ENCODE results near the gene TARBP1. TPM values are rescaled to one million over a fixed set of nuclear protein-coding genes. Genes with fewer than 3 reads are reported as not detected.

TARBP1 gene
- total RNA-seq, 2 experiments from 2014 or later: 53.9 to 61.3 TPM

DNA sequence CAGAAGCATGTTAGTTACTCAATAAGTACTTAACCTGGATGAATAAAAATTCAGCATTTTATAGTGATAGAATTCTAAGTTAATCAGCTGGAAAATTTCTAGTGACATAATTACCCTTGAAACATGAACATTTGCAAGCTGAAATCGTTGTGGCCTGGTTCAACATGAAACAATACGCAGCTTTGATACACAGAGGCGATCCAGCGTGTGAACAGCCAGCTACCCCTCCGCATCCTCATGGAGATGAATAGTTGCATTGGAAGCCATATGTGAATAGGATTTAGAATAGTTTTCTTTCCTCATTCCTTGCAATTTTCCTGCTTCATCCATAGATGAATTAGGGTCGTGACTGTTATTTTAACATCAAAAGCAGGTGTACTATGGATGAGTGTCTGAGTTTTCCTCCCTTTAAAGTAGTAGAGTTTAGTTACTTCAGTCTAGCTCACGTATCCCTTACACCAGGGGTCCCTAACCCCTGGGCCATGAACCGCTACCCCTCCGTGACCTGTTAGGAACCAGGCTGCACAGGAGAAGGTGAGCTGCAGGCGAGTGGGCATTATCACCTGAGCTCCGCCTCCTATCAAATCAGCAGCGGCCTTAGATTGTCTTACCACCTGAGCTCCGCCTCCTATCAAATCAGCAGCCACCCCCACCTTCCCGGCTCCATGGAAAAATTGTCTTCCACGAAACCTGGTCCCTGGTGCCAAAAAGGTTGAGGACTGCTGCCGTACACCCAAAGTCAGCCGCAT is 6.2 kb upstream of the TARBP1 start:
- TF ChIP-seq, protein P1, sequence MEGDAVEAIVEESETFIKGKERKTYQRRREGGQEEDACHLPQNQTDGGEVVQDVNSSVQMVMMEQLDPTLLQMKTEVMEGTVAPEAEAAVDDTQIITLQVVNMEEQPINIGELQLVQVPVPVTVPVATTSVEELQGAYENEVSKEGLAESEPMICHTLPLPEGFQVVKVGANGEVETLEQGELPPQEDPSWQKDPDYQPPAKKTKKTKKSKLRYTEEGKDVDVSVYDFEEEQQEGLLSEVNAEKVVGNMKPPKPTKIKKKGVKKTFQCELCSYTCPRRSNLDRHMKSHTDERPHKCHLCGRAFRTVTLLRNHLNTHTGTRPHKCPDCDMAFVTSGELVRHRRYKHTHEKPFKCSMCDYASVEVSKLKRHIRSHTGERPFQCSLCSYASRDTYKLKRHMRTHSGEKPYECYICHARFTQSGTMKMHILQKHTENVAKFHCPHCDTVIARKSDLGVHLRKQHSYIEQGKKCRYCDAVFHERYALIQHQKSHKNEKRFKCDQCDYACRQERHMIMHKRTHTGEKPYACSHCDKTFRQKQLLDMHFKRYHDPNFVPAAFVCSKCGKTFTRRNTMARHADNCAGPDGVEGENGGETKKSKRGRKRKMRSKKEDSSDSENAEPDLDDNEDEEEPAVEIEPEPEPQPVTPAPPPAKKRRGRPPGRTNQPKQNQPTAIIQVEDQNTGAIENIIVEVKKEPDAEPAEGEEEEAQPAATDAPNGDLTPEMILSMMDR (IDR thresholded peaks at IDR 0.05): no peak
- DNase-seq (no peak), ATAC-seq (no peak)
- Mint-ChIP-seq H3K27ac (no peak overlapping the region), H3K27me3 (peaks cover 14% of the 10 kb centered on the region), H3K4me1 (ENCODE audit: low read depth) (peaks cover 32% of the 10 kb centered on the region), H3K36me3 (ENCODE audit: low read depth) (no peaks in the 10 kb centered on the region), H3K4me3 (no peak overlapping the region), H3K9me3 (no peaks in the 10 kb centered on the region)
- CTCF ChIA-PET: interaction anchor here (0.9 to 1.4 kb wide), 2 partner anchors 11 to 128 kb away, joined by 3 read pairs; no protein-coding TSS in a partner anchor
- POLR2A ChIA-PET: interaction anchor here (0.9 to 1.4 kb wide), 2 partner anchors 10 to 16 kb away, joined by 4 to 5 read pairs; no protein-coding TSS in a partner anchor
- intact Hi-C loops (cut with micrococcal nuclease): no loop called here

DNA sequence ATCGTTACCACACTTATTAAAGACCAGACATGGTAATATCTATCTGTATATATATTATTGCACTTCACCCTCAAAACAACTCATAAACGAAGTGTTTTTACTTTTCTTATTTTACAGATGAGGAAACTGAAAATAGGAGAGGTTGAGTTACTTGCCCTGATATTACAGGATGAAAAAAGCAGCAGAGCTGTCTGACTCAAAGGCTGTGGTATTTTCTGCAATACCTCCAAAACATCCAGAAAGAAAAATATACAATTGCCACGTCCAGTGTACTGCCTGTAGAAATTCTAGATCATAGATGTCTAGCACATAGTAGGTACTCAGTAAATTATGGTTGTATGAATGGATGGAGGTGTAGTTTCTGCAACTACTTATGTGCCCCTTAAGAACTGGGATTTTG is 5.2 kb upstream of the TARBP1 start:
- Mint-ChIP-seq H3K4me3 (no peak overlapping the region), H3K4me1 (ENCODE audit: low read depth) (peaks cover 32% of the 10 kb centered on the region), H3K27me3 (peaks cover 14% of the 10 kb centered on the region), H3K9me3 (no peaks in the 10 kb centered on the region), H3K27ac (no peak overlapping the region), H3K36me3 (ENCODE audit: low read depth) (no peaks in the 10 kb centered on the region)
- intact Hi-C loops (cut with micrococcal nuclease): no loop called here
- DNase-seq (no peak), ATAC-seq (no peak)
- CTCF ChIA-PET: no interaction called here
- TF ChIP-seq, protein P1 (IDR thresholded peaks at IDR 0.05): no peak
- POLR2A ChIA-PET: interaction anchor here (1.4 kb wide), 1 partner anchor 9 kb away, joined by 5 read pairs; no protein-coding TSS in a partner anchor

DNA sequence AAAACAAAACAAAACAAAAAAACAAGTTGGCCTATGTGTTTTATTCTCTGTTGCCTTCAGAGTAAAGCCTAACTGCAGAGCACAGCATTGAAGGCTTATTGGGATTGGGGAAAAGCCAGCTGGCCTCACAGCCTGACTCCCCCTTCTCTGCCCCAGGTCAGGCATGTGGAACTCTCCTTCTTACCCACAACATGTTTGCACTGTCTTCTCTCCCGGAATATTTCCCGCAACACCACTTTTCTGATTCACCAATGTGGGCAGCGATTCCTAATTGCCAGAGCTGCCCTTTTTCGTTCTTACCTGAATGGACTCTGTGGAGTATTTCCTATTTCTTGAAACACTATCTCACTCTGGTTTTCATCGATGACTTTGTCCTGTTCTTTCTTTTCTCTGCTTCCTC is 2.8 kb upstream of the TARBP1 start:
- Mint-ChIP-seq H3K4me1 (ENCODE audit: low read depth) (peaks cover 23% of the 10 kb centered on the region), H3K36me3 (ENCODE audit: low read depth) (peaks cover 5% of the 10 kb centered on the region), H3K27me3 (peaks cover 14% of the 10 kb centered on the region), H3K27ac (no peak overlapping the region), H3K9me3 (no peaks in the 10 kb centered on the region), H3K4me3 (no peak overlapping the region)
- DNase-seq (no peak), ATAC-seq (no peak)
- ChIA-PET POLR2A (interaction anchor here (1.0 kb wide), 1 partner anchor 24 kb away, joined by 5 read pairs; no protein-coding TSS in a partner anchor), CTCF (interaction anchor here (0.6 kb wide), 1 partner anchor 444 kb away, joined by 3 read pairs; no protein-coding TSS in a partner anchor)
- TF ChIP-seq, protein P1 (IDR thresholded peaks at IDR 0.05): no peak
- intact Hi-C loops (cut with micrococcal nuclease): no loop called here

DNA sequence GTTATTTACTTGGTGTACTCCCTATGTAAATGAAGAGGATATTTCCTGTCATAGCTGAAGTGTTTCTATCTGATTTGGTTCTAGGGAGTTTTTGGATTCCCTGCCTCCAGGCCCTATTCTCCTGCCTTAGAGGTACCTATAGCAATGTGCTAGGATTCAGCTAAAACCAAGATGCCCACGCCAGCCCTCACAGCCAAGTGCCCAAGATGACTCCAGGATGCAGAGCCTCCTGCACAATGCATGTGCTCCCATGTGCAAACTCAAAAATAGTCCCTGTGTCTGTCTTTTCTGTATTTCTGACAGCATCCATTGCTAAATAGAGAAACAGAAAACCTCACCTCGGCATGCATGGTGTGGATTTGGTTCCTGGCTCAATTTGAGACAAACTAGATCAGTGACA is 887 bp upstream of the TARBP1 start:
- intact Hi-C loops (cut with micrococcal nuclease): no loop called here
- Mint-ChIP-seq H3K9me3 (no peaks in the 10 kb centered on the region), H3K36me3 (ENCODE audit: low read depth) (peaks cover 11% of the 10 kb centered on the region), H3K27ac (no peak overlapping the region), H3K4me3 (no peak overlapping the region), H3K27me3 (peaks cover 10% of the 10 kb centered on the region), H3K4me1 (ENCODE audit: low read depth) (peaks cover 40% of the 10 kb centered on the region)
- ChIA-PET POLR2A (interaction anchor here (1.5 kb wide), 1 partner anchor 16 kb away, joined by 3 read pairs; no protein-coding TSS in a partner anchor), CTCF (interaction anchor here (1.2 kb wide), 1 partner anchor 21 kb away, joined by 3 read pairs; no protein-coding TSS in a partner anchor)
- TF ChIP-seq, protein P1 (IDR thresholded peaks at IDR 0.05): no peak
- ATAC-seq (no peak), DNase-seq (no peak)

DNA sequence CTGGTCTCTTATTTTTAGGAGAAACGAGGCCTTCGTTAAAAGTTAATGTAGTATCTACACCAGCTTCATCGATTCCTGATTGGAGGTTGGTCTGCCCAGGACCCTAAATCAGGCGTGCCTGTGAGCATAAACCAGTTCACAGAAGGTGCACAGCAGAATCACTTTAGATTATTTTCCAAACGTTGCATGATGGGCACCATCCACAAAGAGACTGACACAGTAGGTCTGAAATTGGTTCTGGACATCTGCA is 256 bp upstream of the TARBP1 start:
- POLR2A ChIA-PET: interaction anchor here (0.7 to 1.4 kb wide), 3 partner anchors 11 to 106 kb away, joined by 3 to 4 read pairs (median 4); partner anchors contain the start of gene COA6
- Mint-ChIP-seq H3K27ac (peak overlapping the region; percentile 79), H3K36me3 (ENCODE audit: low read depth) (peaks cover 15% of the 10 kb centered on the region), H3K27me3 (peaks cover 10% of the 10 kb centered on the region), H3K9me3 (no peaks in the 10 kb centered on the region), H3K4me3 (peak overlapping the region; percentile 66), H3K4me1 (ENCODE audit: low read depth) (peaks cover 46% of the 10 kb centered on the region)
- no peak for ATAC-seq
- TF ChIP-seq, protein P1 (IDR thresholded peaks at IDR 0.05): no peak
- intact Hi-C loops (cut with micrococcal nuclease): no loop called here
- CTCF ChIA-PET: interaction anchor here (1.2 to 2.0 kb wide), 3 partner anchors 8 to 25 kb away, joined by 3 to 11 read pairs (median 3); no protein-coding TSS in a partner anchor
- no peak for DNase-seq

Measured in activated CD8-positive, alpha-beta T cell treated with anti-CD3 and anti-CD28 coated beads for 36 hours (primary cell).